HepG2 (cell line): Measurements from ENCODE around the gene KDM6B. TPM values are rescaled to one million over a fixed set of nuclear protein-coding genes. Genes with fewer than 3 reads are reported as not detected.

Experiments
- ARID2 ChIP-seq: sonication (generic); formaldehyde crosslinking; IDR thresholded peaks from 2 replicates; pipeline ENCODE4 v1.8.1; 2022; ENCODE audit warnings: mild to moderate bottlenecking, missing genetic modification reagents, borderline replicate concordance
- ATF3 ChIP-seq: sonication (generic); formaldehyde crosslinking; IDR thresholded peaks from 2 replicates; pipeline ENCODE4 v1.4.0; 2020; ENCODE audit warnings: missing genetic modification reagents
- ETV5 ChIP-seq: IDR thresholded peaks from 2 replicates; pipeline ENCODE4 v1.6.1; 2018; ENCODE audit warnings: missing biosample characterization, missing genetic modification reagents, inconsistent platforms, borderline replicate concordance
- GMEB1 ChIP-seq: sonication (generic); formaldehyde crosslinking; IDR thresholded peaks from 2 replicates; pipeline ENCODE4 v1.5.1; 2020; ENCODE audit warnings: missing genetic modification reagents, mild to moderate bottlenecking, borderline replicate concordance
- GMEB2 ChIP-seq: IDR thresholded peaks from 2 replicates; pipeline ENCODE4 v1.6.1; 2016; ENCODE audit warnings: missing biosample characterization, missing genetic modification reagents, low read depth
- HNRNPK ChIP-seq: fragments of 200-400 bp; formaldehyde crosslinking; IDR thresholded peaks from 2 replicates; pipeline ENCODE4 v1.6.1; 2018; ENCODE audit warnings: low read length, low read depth, moderate library complexity, mild to moderate bottlenecking; ENCODE audit not compliant: poor library complexity, severe bottlenecking
- IKZF1 ChIP-seq: fragments of 450-650 bp; IDR thresholded peaks from 2 replicates; pipeline ENCODE4 v1.7.1; 2016
- LBX2 ChIP-seq: sonication (generic); formaldehyde crosslinking; IDR thresholded peaks from 2 replicates; pipeline ENCODE4 v1.5.0; 2020; ENCODE audit warnings: missing genetic modification reagents, mild to moderate bottlenecking, borderline replicate concordance
- POGK ChIP-seq: sonication (generic); formaldehyde crosslinking; conservative IDR thresholded peaks from 2 replicates; pipeline ENCODE4 v1.8.0; 2022; ENCODE audit warnings: mild to moderate bottlenecking, moderate library complexity, missing genetic modification reagents
- SAP130 ChIP-seq: IDR thresholded peaks from 2 replicates; pipeline ENCODE4 v1.6.1; 2016; ENCODE audit warnings: low read depth
- SRSF1 ChIP-seq: fragments of 200-400 bp; formaldehyde crosslinking; optimal IDR thresholded peaks from 2 replicates; pipeline ENCODE3; 2017; ENCODE audit warnings: mild to moderate bottlenecking, low read depth, low read length, moderate library complexity
- TBL1XR1 ChIP-seq: fragments of 150-350 bp; IDR thresholded peaks from 2 replicates; pipeline ENCODE4 v1.6.1; 2014; ENCODE audit warnings: borderline replicate concordance, low read length; ENCODE audit not compliant: partially characterized antibody
- ZHX1 ChIP-seq: sonication (generic); formaldehyde crosslinking; IDR thresholded peaks from 2 replicates; pipeline ENCODE4 v1.8.1; 2022; ENCODE audit warnings: low read depth, mild to moderate bottlenecking, missing genetic modification reagents
- ZNF260 ChIP-seq: sonication (generic); formaldehyde crosslinking; IDR thresholded peaks from 2 replicates; pipeline ENCODE4 v1.4.0; 2020; ENCODE audit warnings: missing genetic modification reagents, low read depth, mild to moderate bottlenecking, borderline replicate concordance
- ZNF331 ChIP-seq: sonication (generic); formaldehyde crosslinking; IDR thresholded peaks from 2 replicates; pipeline ENCODE4 v1.4.0; 2020; ENCODE audit warnings: missing genetic modification reagents
- ZNF501 ChIP-seq: sonication (generic); formaldehyde crosslinking; IDR thresholded peaks from 2 replicates; pipeline ENCODE4 v1.5.1; 2020; ENCODE audit warnings: mild to moderate bottlenecking, moderate library complexity, missing genetic modification reagents
- ZNF530 ChIP-seq: sonication (generic); formaldehyde crosslinking; IDR thresholded peaks from 2 replicates; pipeline ENCODE4 v1.5.0; 2020; ENCODE audit warnings: low read depth, mild to moderate bottlenecking, missing genetic modification reagents
- ZNF740 ChIP-seq: sonication (generic); formaldehyde crosslinking; IDR thresholded peaks from 2 replicates; pipeline ENCODE4 v1.4.0; 2020; ENCODE audit warnings: missing genetic modification reagents
- polyA plus RNA-seq, 8 experiments: library from polyadenylated mRNA; depleted of rRNA in 3 of 8; stranded (reverse) in 7 of 8; unstranded in 1 of 8; fragments of >200 nt; fragmentation: Illumina TruSeq in 4 of 8; extraction: Trizol in 4 of 8; gene quantifications; 2 replicates each; pipeline versions ENCODE4 v1.2.1 to v1.2.3, GENCODE V29; 2011 to 2016; ENCODE audit warnings: low read depth in 4 of 8, missing spikeins in 1 of 8, mixed read lengths in 1 of 8; ENCODE audit not compliant: insufficient read depth in 1 of 8
- total RNA-seq, 5 experiments: library from RNA; depleted of rRNA; stranded (reverse); fragments of >200 nt; fragmentation: Illumina TruSeq; extraction: Trizol; gene quantifications; 2 replicates each; pipeline ENCODE4 v1.2.3, GENCODE V29; 2016; ENCODE audit warnings: low read depth in 1 of 5

Gene KDM6B
- total and polyA plus RNA-seq, 2 of the 13 experiments (the other 11 are each of a cell fraction or from before 2014, with no cell fraction given), result 1.3 to 2.1 TPM

GRCh38 chr17:7843536-7844291 lies 9.7 kb downstream of the KDM6B start (continued):
- TF ChIP-seq POGK (CRISPR knock-in tag) (no peak), ZHX1 (CRISPR knock-in tag) (peak; percentile 58; the same call in 1 of the 2 replicates), ARID2 (CRISPR knock-in tag) (no peak), ZNF740 (CRISPR knock-in tag) (peak; percentile 85), LBX2 (CRISPR knock-in tag) (no peak), SRSF1 (peak; percentile 27), ZNF501 (no peak; the same call in 1 of the 2 replicates), GMEB1 (CRISPR knock-in tag) (0 out of 2 replicates have a peak, but pooled peaks have one; percentile 34), ZNF260 (CRISPR knock-in tag) (0 out of 2 replicates have a peak, but pooled peaks have one; percentile 50), IKZF1 (no peak), ZNF331 (0 out of 2 replicates have a peak, but pooled peaks have one; percentile 7), ZNF530 (CRISPR knock-in tag) (no peak), HNRNPK (peak; percentile 88), TBL1XR1 (no peak), GMEB2 (CRISPR knock-in tag) (no peak), SAP130 (CRISPR knock-in tag) (peak; percentile 90), ETV5 (CRISPR knock-in tag) (0 out of 2 replicates have a peak, but pooled peaks have one; percentile 33), ATF3 (CRISPR knock-in tag) (no peak)
